Activated naive CD4-positive, alpha-beta T cell treated with anti-CD3 and anti-CD28 coated beads, Interleukin-2, amount 10 ng/mL, durations not matched to agents 7 days and 5 days (primary cell): ENCODE results near the gene FKBP10.
"Not testable (repeated sequence)": the region's sequence is repeated elsewhere in the genome, so short reads cannot be mapped to it uniquely, and the experiment has no call there.

ENCODE experiments used
- CTCF ChIA-PET: fragments of 350-600 bp; sonication (Branson Sonifier 250); formaldehyde crosslinking; loops from one replicate; lab custom pipeline; 2021; ENCODE audit warnings: antibody characterized with exemption; lab: Charles Lee
- DNase-seq: peaks from one replicate; pipeline ENCODE4 v3.0.0-alpha.2; 2020
- H3K27ac Mint-ChIP-seq: one replicate; pipeline ENCODE4 v1.8.0; 2021; ENCODE audit warnings: mild to moderate bottlenecking, moderate library complexity, mixed read lengths
- H3K27me3 Mint-ChIP-seq: one replicate; pipeline ENCODE4 v1.8.0; 2021; ENCODE audit warnings: mild to moderate bottlenecking, mixed read lengths
- H3K36me3 Mint-ChIP-seq: one replicate; pipeline ENCODE4 v1.8.0; 2021; ENCODE audit warnings: mixed read lengths
- H3K4me1 Mint-ChIP-seq: one replicate; pipeline ENCODE4 v1.8.0; 2021; ENCODE audit warnings: mixed read lengths
- H3K4me3 Mint-ChIP-seq: one replicate; pipeline ENCODE4 v1.8.0; 2021; ENCODE audit warnings: mild to moderate bottlenecking, moderate library complexity, mixed read lengths
- H3K9me3 Mint-ChIP-seq: one replicate; pipeline ENCODE4 v1.8.0; 2021; ENCODE audit warnings: mixed read lengths

The FKBP10 gene

GRCh38 chr17:41775394-41776226 lies 37.2 kb upstream of the FKBP10 start:
- Mint-ChIP-seq H3K27ac (no peak overlapping the region), H3K27me3 (peaks cover 8% of the 10 kb centered on the region), H3K36me3 (no peaks in the 10 kb centered on the region), H3K9me3 (no peaks in the 10 kb centered on the region), H3K4me1 (no peaks in the 10 kb centered on the region), H3K4me3 (no peak overlapping the region)
- CTCF ChIA-PET = no interaction called here
- no peak for DNase-seq

- H3K4me1 Mint-ChIP-seq, CTCF ChIA-PET, H3K4me3 Mint-ChIP-seq, H3K9me3 Mint-ChIP-seq, H3K27ac Mint-ChIP-seq, H3K36me3 Mint-ChIP-seq, DNase-seq: not testable (repeated sequence)
- peaks cover 13% of the 10 kb centered on the region for H3K27me3 Mint-ChIP-seq
Observed at GRCh38 chr17:41776262-41776900, 36.4 kb upstream of the FKBP10 start.

- peaks cover 20% of the 10 kb centered on the region for H3K27me3 Mint-ChIP-seq
- H3K9me3 Mint-ChIP-seq = no peaks in the 10 kb centered on the region
- no peaks in the 10 kb centered on the region for H3K36me3 Mint-ChIP-seq
- no peaks in the 10 kb centered on the region for H3K4me1 Mint-ChIP-seq
- CTCF ChIA-PET = interaction anchor here (0.7 kb wide), 1 partner anchor 35 kb away, joined by 3 read pairs; no protein-coding TSS in a partner anchor
- no peak overlapping the region for H3K4me3 Mint-ChIP-seq
- no peak overlapping the region for H3K27ac Mint-ChIP-seq
- DNase-seq = no peak
Observed at GRCh38 chr17:41777157-41777573, 35.6 kb upstream of the FKBP10 start.

GRCh38 chr17:41777574-41778188 lies 35.1 kb upstream of the FKBP10 start:
- CTCF ChIA-PET = interaction anchor here (0.7 to 1.4 kb wide), 2 partner anchors 9 to 36 kb away, joined by 3 read pairs; partner anchors contain the start of gene JUP
- Mint-ChIP-seq H3K9me3 (no peaks in the 10 kb centered on the region), H3K27me3 (peaks cover 26% of the 10 kb centered on the region), H3K27ac (no peak overlapping the region), H3K4me1 (no peaks in the 10 kb centered on the region), H3K4me3 (no peak overlapping the region), H3K36me3 (no peaks in the 10 kb centered on the region)
- DNase-seq = no peak

DNA sequence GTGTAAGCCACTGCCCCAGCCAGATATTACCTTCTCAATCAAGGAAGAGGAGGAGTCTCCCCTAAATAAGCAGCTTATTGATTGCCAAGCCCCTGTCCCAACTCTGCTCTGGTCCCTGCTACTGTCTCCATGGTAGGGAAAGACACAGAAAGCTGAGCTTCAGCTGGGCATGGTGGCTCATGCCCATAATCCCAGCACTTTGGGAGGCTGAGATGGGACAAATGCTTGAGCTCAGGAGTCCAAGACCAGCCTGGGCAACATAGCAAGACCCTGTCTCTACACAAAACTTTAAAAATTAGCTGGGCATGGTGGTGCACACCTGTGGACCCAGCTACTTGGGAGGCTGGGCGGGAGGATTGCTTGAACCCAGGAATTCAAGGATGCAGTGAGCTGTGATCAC lies 32.9 kb upstream of the FKBP10 start:
- CTCF ChIA-PET = no interaction called here
- peaks cover 48% of the 10 kb centered on the region for H3K27me3 Mint-ChIP-seq
- no peaks in the 10 kb centered on the region for H3K36me3 Mint-ChIP-seq

DNA sequence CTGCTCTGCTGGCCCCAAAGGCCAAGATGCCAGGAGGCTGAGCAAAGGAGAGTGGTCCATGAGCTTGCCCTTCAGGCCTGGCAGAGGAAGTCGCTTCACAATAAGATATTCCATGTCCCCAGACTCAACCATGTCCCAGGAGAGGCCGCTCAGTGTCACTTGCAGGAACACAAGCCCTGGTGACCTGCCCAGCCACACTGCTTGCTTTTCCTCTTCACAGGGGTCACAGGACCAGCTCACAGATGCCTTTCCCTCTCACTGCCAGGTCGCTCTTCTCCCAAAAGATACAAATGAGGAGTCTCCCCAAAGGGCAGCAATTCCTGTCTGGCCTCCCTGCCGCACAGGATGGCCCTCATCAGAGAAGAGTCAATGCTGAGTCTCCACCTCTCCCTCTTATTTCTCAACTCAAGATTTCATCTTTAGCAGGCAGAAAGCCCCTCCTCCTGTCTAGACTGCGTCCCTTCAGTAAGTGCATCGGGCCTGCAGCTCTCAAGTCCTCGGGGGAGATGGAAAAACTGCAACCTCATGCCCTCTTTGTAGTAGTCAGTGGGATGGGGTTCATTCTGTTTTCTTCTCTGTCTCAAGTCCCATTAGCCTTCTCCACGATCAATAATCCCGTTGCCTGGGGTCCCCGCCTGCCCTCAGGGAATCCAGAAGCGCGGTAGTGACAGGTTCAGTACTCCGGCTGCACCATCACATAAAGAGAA lies 31.2 kb upstream of the FKBP10 start:
- peaks cover 10% of the 10 kb centered on the region for H3K4me1 Mint-ChIP-seq
- CTCF ChIA-PET = no interaction called here

More for the DNA sequence above, 32.9 kb upstream of the FKBP10 start:
- Mint-ChIP-seq H3K4me1 (peaks cover 5% of the 10 kb centered on the region), H3K9me3 (no peaks in the 10 kb centered on the region), H3K27ac (no peak overlapping the region), H3K4me3 (no peak overlapping the region)
- DNase-seq = no peak

GRCh38 chr17:41782142-41782541 lies 30.7 kb upstream of the FKBP10 start:
- Mint-ChIP-seq H3K4me1 (peaks cover 14% of the 10 kb centered on the region), H3K4me3 (no peak overlapping the region), H3K27me3 (peaks cover 67% of the 10 kb centered on the region), H3K27ac (no peak overlapping the region), H3K9me3 (no peaks in the 10 kb centered on the region), H3K36me3 (no peaks in the 10 kb centered on the region)
- CTCF ChIA-PET = no interaction called here
- DNase-seq = no peak

More for the DNA sequence above, 31.2 kb upstream of the FKBP10 start:
- Mint-ChIP-seq H3K9me3 (no peaks in the 10 kb centered on the region), H3K36me3 (no peaks in the 10 kb centered on the region), H3K27ac (no peak overlapping the region), H3K4me3 (no peak overlapping the region), H3K27me3 (peaks cover 64% of the 10 kb centered on the region)
- no peak for DNase-seq

DNA sequence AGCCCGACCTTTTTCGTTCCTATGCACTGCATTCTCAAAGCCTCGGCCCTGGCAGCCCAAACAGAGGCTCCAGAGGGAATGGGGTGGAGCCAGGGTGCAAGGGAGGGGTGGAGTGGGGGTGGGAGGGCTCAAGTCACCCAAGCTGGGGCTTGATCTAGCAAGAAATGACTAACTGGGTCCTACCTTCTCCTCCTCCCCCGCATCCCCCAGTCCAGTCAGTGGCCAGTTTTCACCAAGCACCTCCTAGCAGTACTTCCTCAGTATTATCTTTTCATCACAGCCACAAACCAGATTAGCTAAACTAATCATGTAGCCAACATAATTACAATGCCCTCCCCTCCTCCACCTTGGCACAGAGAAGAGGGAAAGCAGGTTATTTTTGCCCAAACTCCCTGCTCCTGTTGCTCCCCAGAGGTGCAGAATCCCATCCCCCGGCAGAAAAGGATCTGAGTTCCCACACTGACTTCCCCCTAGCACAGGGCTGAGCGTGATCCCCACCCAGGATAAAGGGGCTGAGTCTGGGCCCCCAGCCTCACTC lies 28.5 kb upstream of the FKBP10 start:
- H3K36me3 Mint-ChIP-seq = no peaks in the 10 kb centered on the region
- H3K4me3 Mint-ChIP-seq = no peak overlapping the region
- no peak overlapping the region for H3K27ac Mint-ChIP-seq
- no peaks in the 10 kb centered on the region for H3K9me3 Mint-ChIP-seq
- peaks cover 26% of the 10 kb centered on the region for H3K4me1 Mint-ChIP-seq
- CTCF ChIA-PET = interaction anchor here (3.4 kb wide), 1 partner anchor 15 kb away, joined by 14 read pairs; no protein-coding TSS in a partner anchor
- no peak for DNase-seq
- H3K27me3 Mint-ChIP-seq = peaks cover 83% of the 10 kb centered on the region

DNA sequence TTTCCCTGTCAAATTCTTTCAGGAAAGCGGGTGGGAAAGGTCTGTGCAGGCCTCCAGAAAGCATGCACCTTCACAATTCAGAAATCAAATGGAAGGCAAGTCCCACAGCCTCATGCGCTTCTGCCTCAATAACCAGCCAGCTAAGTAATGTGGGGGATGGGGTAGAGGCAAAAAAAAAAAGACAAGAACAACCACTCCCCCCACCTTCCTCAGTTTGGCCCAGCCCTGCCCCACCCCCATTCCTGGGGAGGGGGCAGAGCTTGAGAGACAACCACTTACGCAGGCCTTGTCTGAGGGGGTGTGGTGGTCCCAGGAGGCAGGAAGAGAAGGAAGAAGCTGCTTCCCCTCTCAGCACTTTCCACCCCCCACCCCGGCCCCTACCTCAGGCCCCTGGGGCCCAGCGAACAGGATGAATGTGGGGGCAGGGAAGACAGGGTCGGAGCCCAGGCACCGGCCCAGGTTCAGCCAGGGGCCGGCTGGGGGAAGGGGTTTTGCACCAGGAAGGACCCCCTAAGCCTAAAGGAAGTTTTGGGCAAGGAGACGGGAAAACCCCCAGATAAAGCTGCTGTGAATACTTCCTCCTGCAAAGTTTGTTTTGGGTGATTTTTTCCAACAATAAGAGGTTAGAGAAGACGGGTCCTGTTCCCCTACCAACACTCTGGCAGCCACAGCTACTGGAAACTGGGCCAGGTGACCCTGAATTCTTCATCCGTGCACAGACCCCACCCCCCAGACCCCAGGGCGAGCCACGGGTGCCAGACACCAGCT lies 27.5 kb upstream of the FKBP10 start:
- Mint-ChIP-seq H3K9me3 (no peaks in the 10 kb centered on the region), H3K4me1 (peaks cover 26% of the 10 kb centered on the region), H3K4me3 (peak overlapping the region; percentile 21), H3K27ac (no peak overlapping the region), H3K27me3 (peaks cover 92% of the 10 kb centered on the region), H3K36me3 (no peaks in the 10 kb centered on the region)
- no peak for DNase-seq
- CTCF ChIA-PET = interaction anchor here (0.6 to 3.4 kb wide), 2 partner anchors 14 to 157 kb away, joined by 3 to 14 read pairs; no protein-coding TSS in a partner anchor

DNA sequence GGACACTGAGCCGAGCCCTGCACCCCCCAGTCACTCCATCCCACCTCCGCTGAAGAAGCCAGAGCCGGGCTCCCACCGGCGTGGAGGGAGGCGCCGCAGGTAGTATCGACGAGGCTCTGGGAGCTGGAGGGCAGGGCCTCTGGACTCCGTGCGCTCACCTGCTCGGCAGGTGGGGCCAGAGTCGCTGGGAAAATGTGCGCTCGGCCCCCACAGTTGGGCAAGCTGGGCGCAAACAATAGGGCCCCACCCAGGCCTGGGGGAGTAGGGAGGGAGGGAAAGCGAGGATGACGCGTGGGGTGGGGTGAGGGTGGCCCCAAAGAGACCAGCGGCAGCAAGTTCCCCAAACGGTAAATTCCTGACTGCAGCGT lies 27.0 kb upstream of the FKBP10 start:
- Mint-ChIP-seq H3K27me3 (peaks cover 95% of the 10 kb centered on the region), H3K4me1 (peaks cover 30% of the 10 kb centered on the region), H3K9me3 (no peaks in the 10 kb centered on the region), H3K4me3 (peak overlapping the region; percentile 21), H3K27ac (no peak overlapping the region), H3K36me3 (no peaks in the 10 kb centered on the region)
- no peak for DNase-seq
- CTCF ChIA-PET = interaction anchor here (0.6 to 3.4 kb wide), 4 partner anchors 14 to 157 kb away, joined by 3 to 14 read pairs (median 3); no protein-coding TSS in a partner anchor

DNA sequence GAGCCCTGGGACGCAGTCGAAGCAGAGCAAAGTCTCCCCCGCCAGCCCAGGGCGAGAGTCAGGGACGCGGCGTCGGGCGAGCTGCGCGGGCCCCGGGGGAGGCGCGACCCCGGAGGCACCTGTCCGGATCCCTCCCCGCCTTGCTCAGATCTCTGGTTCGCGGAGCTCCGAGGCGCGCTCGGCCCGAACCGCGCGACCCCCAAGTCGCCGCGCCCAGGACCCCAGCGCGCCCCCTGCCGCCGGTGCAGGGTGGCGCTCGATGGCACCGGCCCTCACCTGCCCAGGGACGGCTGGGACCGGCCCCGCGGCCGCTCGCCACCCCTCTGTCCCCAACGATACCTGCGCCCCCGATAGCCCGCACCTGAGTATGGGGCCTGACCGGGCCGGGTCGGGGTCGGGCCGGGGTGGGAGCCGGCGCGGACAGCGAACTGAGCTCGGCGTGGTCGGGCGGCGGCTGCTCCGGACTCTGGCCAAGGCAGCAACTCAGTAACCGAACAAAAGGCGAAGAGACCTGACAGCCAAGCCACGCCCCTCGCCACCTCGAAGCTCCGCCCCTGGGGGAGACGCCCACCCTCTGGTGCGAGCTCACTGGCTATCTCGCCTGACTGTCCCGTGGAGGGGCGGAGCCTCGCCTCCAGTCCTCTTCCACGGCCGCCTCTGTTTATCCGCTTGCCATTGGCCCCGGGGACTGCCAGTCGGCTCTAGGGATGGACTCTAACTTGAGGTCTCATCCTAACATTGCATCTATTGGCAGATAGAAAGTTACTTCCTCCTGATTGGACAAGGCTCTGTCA lies 26.4 kb upstream of the FKBP10 start, which contains the start of gene JUP:
JUP (minus strand) TSS at position 485 of the 794 bp plus-strand sequence. CDS start 14,857 bp downstream, outside the sequence.
- DNase-seq = peak; percentile 92
- CTCF ChIA-PET = interaction anchor here (0.6 to 3.4 kb wide), 6 partner anchors 8 to 156 kb away, joined by 3 to 14 read pairs (median 3); no protein-coding TSS in a partner anchor
- peaks cover 30% of the 10 kb centered on the region for H3K4me1 Mint-ChIP-seq
- peaks cover 93% of the 10 kb centered on the region for H3K27me3 Mint-ChIP-seq
- H3K27ac Mint-ChIP-seq = no peak within 1 kb of the TSS
- no peaks in the 10 kb centered on the region for H3K9me3 Mint-ChIP-seq
- no peaks in the 10 kb centered on the region for H3K36me3 Mint-ChIP-seq
- peak within 1 kb of the TSS; percentile 59 for H3K4me3 Mint-ChIP-seq

GRCh38 chr17:41787021-41787418 lies 25.8 kb upstream of the FKBP10 start:
- Mint-ChIP-seq H3K4me3 (peak overlapping the region; percentile 59), H3K4me1 (peaks cover 30% of the 10 kb centered on the region), H3K27me3 (peaks cover 90% of the 10 kb centered on the region), H3K9me3 (no peaks in the 10 kb centered on the region), H3K36me3 (no peaks in the 10 kb centered on the region), H3K27ac (no peak overlapping the region)
- CTCF ChIA-PET = interaction anchor here (0.7 to 3.4 kb wide), 5 partner anchors 9 to 108 kb away, joined by 3 to 14 read pairs (median 3); no protein-coding TSS in a partner anchor
- DNase-seq = no peak
